Esophagus squamous epithelium (tissue), 4 donors: ENCODE measurements around the gene TBR1.

Experiments used
- POLR2A ChIP-seq, 4 donors: fragments of 450-650 bp; IDR thresholded peaks; one replicate each; pipeline ENCODE4 v1.6.1; 2017; ENCODE audit warnings: antibody characterized with exemption in 4 of 4, mild to moderate bottlenecking in 4 of 4, moderate library complexity in 3 of 4
- TF ChIP-seq, protein P1 (sequence below), 6 experiments: fragments of 450-650 bp in 4 of 6; fragments of 200-600 bp in 2 of 6; sonication (generic) in 2 of 6; IDR thresholded peaks; one replicate each; pipeline ENCODE4 v1.5.1; 2016 to 2019; ENCODE audit warnings: antibody characterized with exemption in 6 of 6, mild to moderate bottlenecking in 4 of 6, moderate library complexity in 4 of 6

DNA sequence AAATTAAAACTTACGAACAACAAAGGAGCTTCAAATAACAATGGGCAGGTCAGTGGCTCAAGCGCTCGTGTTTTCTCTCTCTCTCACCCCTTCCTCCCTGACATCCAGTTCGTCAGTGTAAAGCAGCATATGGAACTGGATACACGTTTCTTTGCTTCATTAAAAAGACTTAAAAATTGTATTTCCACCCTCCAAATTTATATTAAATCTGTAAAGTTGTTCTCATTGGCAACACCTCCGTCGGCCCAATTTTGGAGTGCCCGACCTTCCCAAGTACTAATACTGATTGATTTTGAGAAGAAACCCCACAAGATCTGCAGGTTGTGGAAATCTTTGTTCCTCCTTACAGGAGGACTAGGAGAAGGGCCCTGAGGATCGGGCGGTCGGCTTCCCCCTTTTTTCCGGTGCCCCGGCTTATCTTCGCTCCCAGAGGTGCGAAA lies 2.2 kb downstream of the TBR1 start:
- TF ChIP-seq POLR2A (IDR thresholded peaks at IDR 0.05): no peak
- TF ChIP-seq, protein P1, sequence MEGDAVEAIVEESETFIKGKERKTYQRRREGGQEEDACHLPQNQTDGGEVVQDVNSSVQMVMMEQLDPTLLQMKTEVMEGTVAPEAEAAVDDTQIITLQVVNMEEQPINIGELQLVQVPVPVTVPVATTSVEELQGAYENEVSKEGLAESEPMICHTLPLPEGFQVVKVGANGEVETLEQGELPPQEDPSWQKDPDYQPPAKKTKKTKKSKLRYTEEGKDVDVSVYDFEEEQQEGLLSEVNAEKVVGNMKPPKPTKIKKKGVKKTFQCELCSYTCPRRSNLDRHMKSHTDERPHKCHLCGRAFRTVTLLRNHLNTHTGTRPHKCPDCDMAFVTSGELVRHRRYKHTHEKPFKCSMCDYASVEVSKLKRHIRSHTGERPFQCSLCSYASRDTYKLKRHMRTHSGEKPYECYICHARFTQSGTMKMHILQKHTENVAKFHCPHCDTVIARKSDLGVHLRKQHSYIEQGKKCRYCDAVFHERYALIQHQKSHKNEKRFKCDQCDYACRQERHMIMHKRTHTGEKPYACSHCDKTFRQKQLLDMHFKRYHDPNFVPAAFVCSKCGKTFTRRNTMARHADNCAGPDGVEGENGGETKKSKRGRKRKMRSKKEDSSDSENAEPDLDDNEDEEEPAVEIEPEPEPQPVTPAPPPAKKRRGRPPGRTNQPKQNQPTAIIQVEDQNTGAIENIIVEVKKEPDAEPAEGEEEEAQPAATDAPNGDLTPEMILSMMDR (IDR thresholded peaks at IDR 0.05): no peak
